SK-MEL-5 (cell line): Measurements from ENCODE around the gene AP3B1. TPM values are rescaled to one million over a fixed set of nuclear protein-coding genes. Genes with fewer than 3 reads are reported as not detected.

Source experiments
- DNase-seq: peaks from one replicate; pipeline ENCODE4 v3.0.0-alpha.2; 2016; ENCODE audit warnings: low read depth, low spot score
- in situ Hi-C: cut with HindIII; loops from 2 replicates; pipeline ENCODE4 v1.10.0; 2016; ENCODE audit warnings: low sequenced_read_pairs, high pct_unique_total_duplicates, low pct_unique_long_range_greater_than_20kb
- total RNA-seq: library from RNA; depleted of rRNA; stranded (reverse); fragments of >200 nt; shearing (Covaris generic); gene quantifications from 2 replicates; pipeline ENCODE4 v1.2.3, GENCODE V29; 2014

Gene AP3B1
- total RNA-seq, 1 experiment from 2014 or later = 50.8 TPM

DNA sequence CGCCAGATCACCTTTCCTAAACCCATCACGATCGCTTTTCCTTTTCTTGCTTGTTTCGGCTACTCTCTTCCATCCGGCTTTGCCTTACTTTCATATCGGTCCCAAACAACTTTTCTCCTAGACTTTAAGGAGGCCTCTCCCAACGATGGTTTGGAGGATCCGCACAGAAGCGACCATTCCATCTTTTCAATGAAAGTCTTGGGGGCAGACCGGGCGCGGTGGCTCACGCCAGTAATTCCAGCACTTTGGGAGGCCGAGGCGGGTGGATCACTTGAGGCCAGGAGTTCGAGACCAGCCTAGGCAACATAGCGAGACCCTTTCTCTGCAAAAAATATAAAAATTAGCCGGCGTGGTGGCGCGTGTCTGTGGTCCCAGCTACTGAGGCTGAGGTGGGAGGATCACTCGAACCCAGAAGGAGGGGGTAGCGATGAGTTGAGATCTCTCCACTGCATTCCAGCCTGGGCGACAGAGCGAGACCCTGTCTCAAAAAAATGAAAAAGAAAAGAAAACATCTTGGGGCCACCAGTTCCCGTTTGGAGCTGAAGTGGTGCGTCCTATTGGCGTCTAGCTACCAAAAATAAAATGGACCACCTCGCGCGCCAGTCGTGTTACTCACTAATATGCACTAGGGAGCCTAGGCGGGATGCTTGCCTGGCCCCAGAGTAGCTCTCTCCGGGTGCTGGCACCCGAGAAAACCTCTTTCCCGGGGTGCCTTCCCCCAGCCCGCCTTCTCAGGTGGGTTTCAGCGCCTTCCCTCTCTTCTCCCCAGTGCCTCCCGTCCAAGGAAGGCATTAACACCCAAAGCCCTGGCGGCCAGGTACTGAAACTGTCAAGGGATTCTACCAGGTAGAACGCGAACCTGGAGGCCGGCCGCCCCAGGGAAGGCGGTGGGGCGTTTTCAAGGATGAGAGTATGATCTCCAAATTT is 800 bp upstream of the AP3B1 start:
- peak; percentile 9 for DNase-seq
- in situ Hi-C loops = no loop called here

- peak; percentile 7 for DNase-seq
- in situ Hi-C loops = no loop called here
Measured at GRCh38 chr5:78293851-78294247, 649 bp downstream of the AP3B1 start.

DNA sequence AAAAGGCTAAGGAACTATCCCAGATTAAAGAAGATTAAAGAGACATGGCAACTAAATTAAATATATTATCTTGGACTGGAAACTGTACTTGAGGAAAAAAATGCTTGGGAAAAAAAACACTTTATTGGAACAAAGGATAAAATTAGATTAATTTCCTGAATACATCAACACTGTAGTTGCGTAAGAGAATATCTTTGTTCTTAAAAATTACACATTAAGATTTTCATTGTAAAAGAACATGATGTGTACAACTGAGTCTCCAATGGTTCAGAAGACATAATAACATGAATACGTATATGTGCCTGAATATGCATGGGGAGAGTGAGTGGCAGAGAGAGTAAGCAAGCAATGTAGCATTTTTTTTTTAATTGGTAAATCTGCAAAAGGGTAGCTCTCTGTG is 2.8 kb downstream of the AP3B1 start:
- DNase-seq = no peak
- in situ Hi-C loops = no loop called here

DNA sequence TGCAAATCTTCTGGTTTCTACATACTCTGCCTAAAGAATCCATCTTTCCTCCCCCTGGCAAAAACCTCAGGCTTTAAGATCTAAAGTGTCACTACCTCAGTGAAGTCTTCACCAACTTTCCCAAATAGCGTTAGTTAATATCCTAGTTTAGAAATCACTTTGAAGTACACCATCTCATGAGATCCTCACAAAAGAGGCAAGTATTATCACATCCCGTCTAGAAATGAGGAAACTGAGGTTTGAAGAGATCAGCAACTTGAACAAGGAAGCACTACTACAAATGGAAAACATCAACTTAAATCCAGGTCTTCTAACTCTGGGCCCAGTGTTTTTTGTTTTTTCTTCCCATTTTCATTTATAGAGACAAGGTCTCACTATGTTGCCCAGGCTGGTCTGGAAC is 4.6 kb downstream of the AP3B1 start:
- DNase-seq = no peak
- in situ Hi-C loops = no loop called here

GRCh38 chr5:78288246-78288645 is 6.3 kb downstream of the AP3B1 start:
- no peak for DNase-seq
- in situ Hi-C loops = no loop called here

- no peak for DNase-seq
- in situ Hi-C loops = no loop called here
Measured at GRCh38 chr5:78287833-78288232, 6.7 kb downstream of the AP3B1 start.

GRCh38 chr5:78287169-78287568 is 7.3 kb downstream of the AP3B1 start:
- in situ Hi-C loops = no loop called here
- no peak for DNase-seq

- in situ Hi-C loops = no loop called here
- DNase-seq = no peak
Measured at GRCh38 chr5:78286290-78286689, 8.2 kb downstream of the AP3B1 start.

DNA sequence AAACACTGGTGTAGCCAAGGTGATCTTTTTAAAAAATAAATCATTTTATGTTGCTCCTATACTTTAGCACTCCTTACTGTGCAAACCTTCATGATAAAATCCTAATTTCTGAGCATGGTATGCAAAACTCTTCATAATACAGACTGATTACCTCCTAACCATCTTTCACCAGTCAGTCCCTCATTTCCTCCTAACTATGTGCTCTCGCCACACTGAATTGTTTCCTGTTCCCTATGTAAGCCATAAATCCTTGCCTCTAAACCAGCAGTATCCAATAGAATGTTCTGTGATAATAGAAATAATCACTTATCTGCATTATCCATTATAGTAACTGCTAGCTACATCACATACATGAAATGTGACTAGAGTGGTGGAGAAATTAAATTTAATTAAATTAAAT is 10.7 kb downstream of the AP3B1 start:
- no peak for DNase-seq
- in situ Hi-C loops = no loop called here

GRCh38 chr5:78283105-78283504 is 11.4 kb downstream of the AP3B1 start:
- DNase-seq = no peak
- in situ Hi-C loops = no loop called here

GRCh38 chr5:78280261-78280660 is 14.2 kb downstream of the AP3B1 start:
- in situ Hi-C loops = no loop called here
- DNase-seq = no peak

DNA sequence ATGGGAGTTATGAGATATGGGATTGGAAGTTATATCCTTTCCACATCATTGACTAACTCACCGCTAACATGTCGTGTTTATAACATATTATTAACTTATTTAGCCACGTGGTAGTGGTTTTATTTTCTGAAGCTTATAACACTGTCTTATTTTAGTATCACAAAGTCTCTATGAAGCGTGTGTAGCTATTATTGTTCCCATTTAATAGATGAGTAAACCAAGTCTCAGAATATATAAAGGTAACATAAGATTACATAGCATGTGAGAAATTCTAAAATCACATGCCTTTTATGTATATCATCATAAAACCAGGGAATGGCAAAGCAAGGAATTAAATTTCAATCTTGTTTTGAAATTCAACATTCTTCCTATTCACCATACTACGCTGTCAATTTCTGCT is 15.3 kb downstream of the AP3B1 start:
- in situ Hi-C loops = no loop called here
- DNase-seq = no peak

GRCh38 chr5:78277715-78278114 is 16.8 kb downstream of the AP3B1 start:
- in situ Hi-C loops = no loop called here
- DNase-seq = no peak

DNA sequence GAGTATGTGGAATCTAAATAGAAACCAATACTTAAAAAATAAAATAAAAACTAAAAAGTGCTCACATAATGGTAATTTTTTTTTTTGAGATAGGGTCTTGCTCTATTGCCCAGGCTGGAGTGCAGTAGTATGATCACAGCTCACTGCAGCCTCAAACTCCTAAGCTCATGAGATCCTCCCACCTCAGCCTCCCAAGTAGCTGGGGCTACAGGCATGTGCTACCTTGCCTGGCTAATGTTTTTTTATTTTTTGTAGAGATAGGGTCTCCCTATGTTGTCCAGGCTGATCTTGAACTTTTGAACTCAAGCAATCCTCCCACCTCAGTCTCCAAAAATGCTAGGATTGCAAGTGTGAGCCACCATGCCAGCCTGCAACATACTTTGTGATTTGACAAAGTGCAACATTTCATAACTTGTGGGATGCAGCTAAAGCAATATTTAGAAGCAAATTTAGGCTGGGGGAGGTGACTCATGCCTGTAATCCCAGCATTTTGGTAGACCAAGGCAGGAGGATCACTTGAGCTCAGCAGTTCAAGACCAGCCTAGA is 18.4 kb downstream of the AP3B1 start:
- no peak for DNase-seq
- in situ Hi-C loops = no loop called here

DNA sequence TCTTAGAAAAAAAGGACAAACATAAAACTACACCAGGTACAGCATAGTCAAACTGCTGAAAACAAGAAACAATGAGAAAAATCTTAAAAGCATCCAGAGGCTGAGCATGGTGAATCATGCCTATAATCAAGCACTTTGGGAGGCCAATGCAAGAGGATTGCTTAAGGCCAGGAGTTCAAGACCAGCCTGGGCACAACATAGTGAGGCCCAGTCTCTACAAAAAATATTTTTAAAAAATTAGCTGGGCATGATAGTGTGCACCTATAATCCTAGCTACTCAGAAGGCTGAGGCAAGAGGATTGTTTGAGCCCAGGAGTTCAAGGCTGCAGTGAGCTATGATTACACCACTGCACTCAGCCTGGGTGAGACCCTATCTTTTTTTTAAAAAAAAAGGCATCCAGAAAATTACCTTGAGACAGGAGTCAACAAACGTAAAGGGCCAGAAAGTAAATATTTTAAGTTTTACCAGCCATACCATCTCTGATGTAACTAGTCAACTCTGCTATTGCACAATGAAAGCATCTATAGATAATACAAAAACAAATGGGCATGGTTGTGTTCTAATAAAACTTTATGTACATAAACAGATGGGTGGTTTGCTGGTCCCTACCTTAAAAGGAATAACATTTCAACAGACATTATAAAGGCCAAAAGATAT is 19.8 kb downstream of the AP3B1 start:
- in situ Hi-C loops = no loop called here
- no peak for DNase-seq

DNA sequence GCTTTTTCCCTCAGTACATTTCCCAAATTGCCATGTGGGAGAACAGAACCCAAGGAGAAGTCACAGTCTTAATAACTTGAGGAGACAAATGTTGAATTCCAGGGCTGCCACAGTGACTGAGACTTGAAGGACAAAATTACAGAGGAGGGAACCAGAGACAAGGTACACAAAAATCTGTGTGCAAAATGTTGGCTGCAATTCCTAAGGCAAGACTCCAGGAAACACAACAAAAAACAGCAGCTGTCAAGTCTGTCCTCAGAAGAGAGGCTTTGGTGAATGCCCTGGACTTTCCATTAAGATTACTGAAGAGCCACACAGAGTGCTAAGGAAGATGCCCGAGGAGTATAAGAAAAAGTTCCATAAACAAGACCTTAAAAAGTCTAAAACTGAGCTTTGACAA is 21.1 kb downstream of the AP3B1 start:
- no peak for DNase-seq
- in situ Hi-C loops = no loop called here

DNA sequence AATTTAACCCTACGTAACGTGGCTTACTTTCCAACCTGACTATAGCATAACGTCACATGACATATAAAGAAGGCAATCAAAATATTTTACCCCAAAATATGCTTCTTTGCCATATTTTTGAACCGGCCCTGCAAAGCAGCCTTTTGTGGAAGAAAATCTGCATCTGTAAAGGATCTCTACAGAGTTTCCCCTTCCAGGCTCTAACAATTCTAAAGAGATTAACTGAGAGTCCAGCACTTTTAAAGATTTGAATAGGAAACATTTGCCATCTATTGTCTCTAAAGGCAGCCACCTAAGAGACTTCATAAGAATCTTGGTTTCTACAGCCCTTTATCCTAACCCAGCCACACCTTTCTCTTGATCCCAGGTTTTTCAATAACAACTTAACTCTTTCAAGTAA is 22.7 kb downstream of the AP3B1 start:
- in situ Hi-C loops = no loop called here
- DNase-seq = no peak

- in situ Hi-C loops = no loop called here
- peak; percentile 38 for DNase-seq
Measured at GRCh38 chr5:78269088-78269703, 25.3 kb downstream of the AP3B1 start.
